H9 (cell line): Measurements from ENCODE around the gene DPP3. TPM values are rescaled to one million over a fixed set of nuclear protein-coding genes. Genes with fewer than 3 reads are reported as not detected.

ENCODE experiments used
- DNase-seq: peaks from one replicate; pipeline ENCODE4 v3.0.0-alpha.2; 2017
- H2AFZ ChIP-seq: one replicate; pipeline ENCODE4 v1.6.1; 2013; ENCODE audit warnings: mild to moderate bottlenecking, low read length, control low read depth, moderate library complexity
- H2AK5ac ChIP-seq: 2 replicates; pipeline ENCODE4 v1.6.1; 2013; ENCODE audit warnings: low read length, control low read depth, mixed read lengths; ENCODE audit not compliant: insufficient read length
- H2BK120ac ChIP-seq: one replicate; pipeline ENCODE4 v1.6.1; 2013; ENCODE audit warnings: low read depth, mild to moderate bottlenecking, low read length, control low read depth, inconsistent platforms; ENCODE audit not compliant: poor library complexity, severe bottlenecking
- H2BK12ac ChIP-seq: 2 replicates; pipeline ENCODE4 v1.6.1; 2013; ENCODE audit warnings: low read length, control low read depth, mixed read lengths, low read depth; ENCODE audit not compliant: insufficient read length
- H2BK15ac ChIP-seq: 2 replicates; pipeline ENCODE4 v1.6.1; 2013; ENCODE audit warnings: low read depth, low read length, control low read depth
- H2BK20ac ChIP-seq: one replicate; pipeline ENCODE4 v1.6.1; 2013; ENCODE audit warnings: low read depth, mild to moderate bottlenecking, low read length, control low read depth, inconsistent platforms; ENCODE audit not compliant: poor library complexity, severe bottlenecking
- H2BK5ac ChIP-seq: 2 replicates; pipeline ENCODE4 v1.6.1; 2013; ENCODE audit warnings: low read length, control low read depth, mixed read lengths; ENCODE audit not compliant: insufficient read length
- H3K14ac ChIP-seq: 2 replicates; pipeline ENCODE4 v1.6.1; 2013; ENCODE audit warnings: low read length, control low read depth; ENCODE audit not compliant: insufficient read depth
- H3K18ac ChIP-seq: 2 replicates; pipeline ENCODE4 v1.6.1; 2013; ENCODE audit warnings: low read depth, mild to moderate bottlenecking, mixed read lengths, low read length, control low read depth; ENCODE audit not compliant: insufficient read length
- H3K23ac ChIP-seq: 2 replicates; pipeline ENCODE4 v1.6.1; 2013; ENCODE audit warnings: low read length, control low read depth, mixed read lengths, low read depth; ENCODE audit not compliant: insufficient read length
- H3K23me2 ChIP-seq: 2 replicates; pipeline ENCODE4 v1.6.1; 2013; ENCODE audit warnings: low read depth, mild to moderate bottlenecking, mixed read lengths, low read length, control low read depth; ENCODE audit not compliant: insufficient read length, poor library complexity, severe bottlenecking
- H3K27ac ChIP-seq: 2 replicates; pipeline ENCODE4 v1.5.1; 2013; ENCODE audit warnings: low read length, control low read depth, mixed read lengths, low read depth; ENCODE audit not compliant: insufficient read length
- H3K27me3 ChIP-seq: 2 replicates; pipeline ENCODE4 v1.6.1; 2013; ENCODE audit warnings: low read length, control low read depth, inconsistent platforms; ENCODE audit not compliant: insufficient read depth
- H3K4ac ChIP-seq: 2 replicates; pipeline ENCODE4 v1.6.1; 2013; ENCODE audit warnings: low read depth, mild to moderate bottlenecking, control low read depth, inconsistent platforms, low read length, moderate library complexity
- H3K4me1 ChIP-seq: 2 replicates; pipeline ENCODE4 v1.6.1; 2013; ENCODE audit warnings: low read length, control low read depth, inconsistent platforms; ENCODE audit not compliant: insufficient read depth
- H3K4me2 ChIP-seq: 2 replicates; pipeline ENCODE4 v1.6.1; 2013; ENCODE audit warnings: low read length, control low read depth, mixed read lengths; ENCODE audit not compliant: insufficient read length, insufficient read depth
- H3K56ac ChIP-seq: 2 replicates; pipeline ENCODE4 v1.6.1; 2013; ENCODE audit warnings: low read depth, mild to moderate bottlenecking, mixed read lengths, low read length, control low read depth; ENCODE audit not compliant: insufficient read length
- H3K79me1 ChIP-seq: 2 replicates; pipeline ENCODE4 v1.6.1; 2013; ENCODE audit warnings: low read depth, mild to moderate bottlenecking, moderate library complexity, low read length, control low read depth, inconsistent platforms; ENCODE audit not compliant: insufficient read depth, poor library complexity, severe bottlenecking
- H3K79me2 ChIP-seq: 2 replicates; pipeline ENCODE4 v1.6.1; 2013; ENCODE audit warnings: low read length, control low read depth, inconsistent platforms; ENCODE audit not compliant: insufficient read depth
- H3K9ac ChIP-seq: 2 replicates; pipeline ENCODE4 v1.6.1; 2013; ENCODE audit warnings: low read length, control low read depth, mixed read lengths; ENCODE audit not compliant: insufficient read length; ENCODE audit errors: extremely low read depth
- H3K9me3 ChIP-seq: one replicate; pipeline ENCODE4 v1.6.1; 2013; ENCODE audit warnings: low read depth, low read length, inconsistent platforms; ENCODE audit not compliant: control insufficient read depth
- H3T11ph ChIP-seq: one replicate; pipeline ENCODE4 v1.6.1; 2013; ENCODE audit warnings: mild to moderate bottlenecking, low read length, control low read depth, inconsistent platforms
- H4K20me1 ChIP-seq: one replicate; pipeline ENCODE4 v1.6.1; 2013; ENCODE audit not compliant: control insufficient read depth, insufficient read length, insufficient read depth
- H4K5ac ChIP-seq: 2 replicates; pipeline ENCODE4 v1.6.1; 2013; ENCODE audit warnings: low read depth, mild to moderate bottlenecking, mixed read lengths, low read length, control low read depth; ENCODE audit not compliant: insufficient read length
- H4K8ac ChIP-seq: replicated peaks from 2 replicates; pipeline ENCODE4 v1.6.1; 2013; ENCODE audit warnings: low read length, control low read depth, mixed read lengths, low read depth; ENCODE audit not compliant: insufficient read length
- H4K91ac ChIP-seq: 2 replicates; pipeline ENCODE4 v1.6.1; 2013; ENCODE audit warnings: low read depth, mild to moderate bottlenecking, moderate library complexity, mixed read lengths, low read length, control low read depth; ENCODE audit not compliant: insufficient read length
- H3K27ac Mint-ChIP-seq, 3 experiments: 2 replicates in 2 of 3; 3 replicates in 1 of 3; pipeline ENCODE4 v1.8.0; 2020 to 2021; ENCODE audit warnings: mixed read lengths in 3 of 3, mild to moderate bottlenecking in 1 of 3, moderate library complexity in 1 of 3
- H3K27me3 Mint-ChIP-seq: 2 replicates; pipeline ENCODE4 v1.8.0; 2021; ENCODE audit warnings: low read depth, mild to moderate bottlenecking, moderate library complexity, mixed read lengths
- H3K36me3 Mint-ChIP-seq, 3 experiments: 2 replicates in 2 of 3; 3 replicates in 1 of 3; pipeline ENCODE4 v1.8.0; 2020 to 2021; ENCODE audit warnings: low read depth in 3 of 3, mixed read lengths in 3 of 3; ENCODE audit not compliant: insufficient read depth in 1 of 3
- H3K4me1 Mint-ChIP-seq, 2 experiments: 2 replicates each; pipeline ENCODE4 v1.8.0; 2020; ENCODE audit warnings: mixed read lengths in 2 of 2
- H3K4me3 Mint-ChIP-seq, 2 experiments: 2 replicates in 1 of 2; 3 replicates in 1 of 2; pipeline ENCODE4 v1.8.0; 2020 to 2021; ENCODE audit warnings: mild to moderate bottlenecking in 2 of 2, mixed read lengths in 2 of 2, moderate library complexity in 1 of 2
- H3K9me3 Mint-ChIP-seq, 2 experiments: 2 replicates in 1 of 2; 3 replicates in 1 of 2; pipeline ENCODE4 v1.8.0; 2020; ENCODE audit warnings: mild to moderate bottlenecking in 2 of 2, mixed read lengths in 2 of 2, moderate library complexity in 1 of 2
- CTCF ChIP-seq: fragments of 200-600 bp; sonication (generic); conservative IDR thresholded peaks from 3 replicates; pipeline ENCODE4 v1.8.0; 2021; ENCODE audit warnings: antibody characterized with exemption, mild to moderate bottlenecking
- WGBS: extraction: QIAGEN DNeasy Blood & Tissue Kit; methylation state at CpG from one replicate; pipeline ENCODE4 v1.1.7; 2013; ENCODE audit warnings: missing lambda C conversion rate, low lambda C conversion rate, mixed read lengths; ENCODE audit not compliant: insufficient read length; ENCODE audit errors: extremely low coverage; 5-methylcytosine and 5-hydroxymethylcytosine counted together
- total RNA-seq: library from RNA; stranded (reverse); gene quantifications from 2 replicates; pipeline ENCODE4 v1.2.1, GENCODE V29; 2021

DPP3 gene
- total RNA-seq, 1 experiment from 2014 or later = 85.3 TPM

- Histone ChIP-seq H4K91ac (no peak overlapping the region), H3K4ac (no peak overlapping the region), H2BK120ac (no peak overlapping the region), H4K20me1 (no peaks in the 10 kb centered on the region), H4K8ac (no peak overlapping the region), H3K4me2 (peak overlapping the region; percentile 71), H2BK15ac (no peak overlapping the region), H3K18ac (no peak overlapping the region), H3K14ac (no peak overlapping the region), H3K79me2 (no peaks in the 10 kb centered on the region), H3K4me1 (no peaks in the 10 kb centered on the region; the same call in 1 of the 2 replicates), H3K23me2 (peaks cover 6% of the 10 kb centered on the region), H2BK12ac (no peak overlapping the region), H2BK20ac (no peak overlapping the region), H3K79me1 (no peaks in the 10 kb centered on the region), H3K56ac (no peak overlapping the region), H2BK5ac (no peak overlapping the region), H3T11ph (no peak overlapping the region), H3K27ac (no peak overlapping the region), H3K9me3 (no peaks in the 10 kb centered on the region), H3K23ac (no peak overlapping the region), H4K5ac (no peak overlapping the region), H2AFZ (no peak overlapping the region), H3K27me3 (no peaks in the 10 kb centered on the region), H3K9ac (peak overlapping the region; percentile 9), H2AK5ac (no peak overlapping the region)
- no peak for TF ChIP-seq CTCF
- Mint-ChIP-seq H3K36me3 (peaks cover 0 to 29% (median 7%) of the 10 kb centered on the region in 3 experiments; a peak in 5 of 7 replicates), H3K9me3 (peaks cover 16 to 27% of the 10 kb centered on the region in 2 experiments; a peak in 4 of 5 replicates), H3K4me3 (peak overlapping the region; percentile 82 to 90), H3K27ac (peak overlapping the region; percentile 93 to 94 (median 93); a peak in 6 of 7 replicates), H3K27me3 (peaks cover 8% of the 10 kb centered on the region), H3K4me1 (peaks cover 21 to 36% of the 10 kb centered on the region in 2 experiments)
- no peak for DNase-seq
- WGBS = no CpG with 5 or more reads among the region's 19 CpGs
Measured at GRCh38 chr11:66465373-66466224, 14.6 kb upstream of the DPP3 start.
